ENCODE results near the gene ARG2. TPM values are rescaled to one million over a fixed set of nuclear protein-coding genes. Genes with fewer than 3 reads are reported as not detected.
A peak's percentile ranks its signal among the peaks of the same experiment; 100 is the strongest.
"Not testable (repeated sequence)": the region's sequence is repeated elsewhere in the genome, so short reads cannot be mapped to it uniquely, and the experiment has no call there.

The ARG2 gene
- total RNA-seq, 4 donors from 2014 or later = 0.51 to 3.7 (median 2.8) TPM; not detected in 1

GRCh38 chr14:67623114-67623513, 3.4 kb downstream of the ARG2 start:
- Histone ChIP-seq H3K27ac (peak overlapping the region; percentile 2 to 55), H3K36me3 (no peaks in the 10 kb centered on the region), H3K4me1 (no peaks in the 10 kb centered on the region), H3K4me3 (no peak overlapping the region), H3K9me3 (no peaks in the 10 kb centered on the region), H3K27me3 (no peaks in the 10 kb centered on the region)
- TF ChIP-seq POLR2A (IDR thresholded peaks at IDR 0.05) (no peak), CTCF (IDR thresholded peaks at IDR 0.05) (no peak)
- DNase-seq = no peak
- intact Hi-C loops (cut with DNase I; ENCODE audit: low total_unique reads) = no loop called here

GRCh38 chr14:67626131-67626530, 6.4 kb downstream of the ARG2 start:
- H3K9me3 ChIP-seq; H3K27me3 ChIP-seq; intact Hi-C loops (cut with DNase I; ENCODE audit: low total_unique reads); H3K27ac ChIP-seq; H3K4me3 ChIP-seq; H3K4me1 ChIP-seq; DNase-seq; H3K36me3 ChIP-seq: not testable (repeated sequence)

- Histone ChIP-seq H3K27ac (no peak overlapping the region), H3K36me3 (no peaks in the 10 kb centered on the region), H3K9me3 (no peaks in the 10 kb centered on the region), H3K27me3 (no peaks in the 10 kb centered on the region), H3K4me1 (no peaks in the 10 kb centered on the region), H3K4me3 (no peak overlapping the region)
- DNase-seq = no peak
- intact Hi-C loops (cut with DNase I; ENCODE audit: low total_unique reads) = no loop called here
- TF ChIP-seq CTCF (IDR thresholded peaks at IDR 0.05) = no peak
Observed at GRCh38 chr14:67627519-67627918, 7.8 kb downstream of the ARG2 start.

GRCh38 chr14:67630186-67630585, 10.5 kb downstream of the ARG2 start:
- intact Hi-C loops (cut with DNase I; ENCODE audit: low total_unique reads) = no loop called here
- TF ChIP-seq CTCF (IDR thresholded peaks at IDR 0.05) (no peak), POLR2A (IDR thresholded peaks at IDR 0.05) (no peak)
- no peaks in the 10 kb centered on the region for H3K36me3 ChIP-seq
- no peaks in the 10 kb centered on the region for H3K27me3 ChIP-seq
- no peaks in the 10 kb centered on the region for H3K4me1 ChIP-seq
- H3K27ac ChIP-seq = no peak overlapping the region
- no peaks in the 10 kb centered on the region for H3K9me3 ChIP-seq
- no peak for DNase-seq
- no peak overlapping the region for H3K4me3 ChIP-seq

GRCh38 chr14:67630938-67631337, 11.2 kb downstream of the ARG2 start:
- Histone ChIP-seq H3K27ac (no peak overlapping the region), H3K27me3 (no peaks in the 10 kb centered on the region), H3K4me1 (no peaks in the 10 kb centered on the region), H3K36me3 (no peaks in the 10 kb centered on the region), H3K9me3 (no peaks in the 10 kb centered on the region), H3K4me3 (no peak overlapping the region)
- TF ChIP-seq CTCF (IDR thresholded peaks at IDR 0.05) (no peak), POLR2A (IDR thresholded peaks at IDR 0.05) (no peak)
- DNase-seq = no peak
- intact Hi-C loops (cut with DNase I; ENCODE audit: low total_unique reads) = no loop called here

- no peak overlapping the region for H3K4me3 ChIP-seq
- no peak overlapping the region for H3K27ac ChIP-seq
- no peaks in the 10 kb centered on the region for H3K9me3 ChIP-seq
- no peaks in the 10 kb centered on the region for H3K36me3 ChIP-seq
- DNase-seq = no peak
- H3K4me1 ChIP-seq = no peaks in the 10 kb centered on the region
- intact Hi-C loops (cut with DNase I; ENCODE audit: low total_unique reads) = no loop called here
- no peaks in the 10 kb centered on the region for H3K27me3 ChIP-seq
- no peak for TF ChIP-seq CTCF (IDR thresholded peaks at IDR 0.05)
- no peak for TF ChIP-seq POLR2A (IDR thresholded peaks at IDR 0.05)
Observed at GRCh38 chr14:67633451-67634147, 13.9 kb downstream of the ARG2 start.

Data from uterus (tissue), 4 donors.